ENCODE results near the gene MYOG. TPM values are rescaled to one million over a fixed set of nuclear protein-coding genes. Genes with fewer than 3 reads are reported as not detected.

Gene MYOG
- polyA plus RNA-seq, 1 donor from 2014 or later: not detected

- Mint-ChIP-seq H3K27me3 (peaks cover 19% of the 10 kb centered on the region), H3K36me3 (no peaks in the 10 kb centered on the region), H3K9me3 (peaks cover 4 to 6% (median 4%) of the 10 kb centered on the region in 3 donors), H3K4me3 (no peak overlapping the region), H3K27ac (no peak overlapping the region), H3K4me1 (no peaks in the 10 kb centered on the region)
These were observed 16.2 kb upstream of the MYOG start for GRCh38 chr1:203101813-203102634.

DNA sequence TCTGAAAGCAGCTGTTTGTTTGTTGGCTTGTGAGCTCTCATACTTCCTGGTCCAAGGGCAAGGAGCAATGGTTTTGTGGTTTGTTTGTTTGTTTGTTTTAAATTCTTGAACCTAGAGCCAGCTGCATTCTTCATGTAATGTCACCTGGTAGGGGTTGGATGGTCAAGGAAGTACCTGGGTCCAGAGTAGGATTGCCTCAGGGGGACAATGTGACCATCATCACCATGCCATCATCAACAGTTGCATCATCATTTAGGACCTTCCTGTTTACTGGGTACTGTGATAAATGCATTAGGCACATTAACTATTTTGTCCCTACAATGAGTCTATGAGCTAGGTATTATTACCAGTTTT, 14.7 kb upstream of the MYOG start:
- peaks cover 17% of the 10 kb centered on the region for H3K27me3 Mint-ChIP-seq
- peaks cover 2% of the 10 kb centered on the region for H3K36me3 Mint-ChIP-seq
- H3K9me3 Mint-ChIP-seq: peaks cover 4 to 14% (median 9%) of the 10 kb centered on the region in 3 donors
- no peak overlapping the region for H3K4me3 Mint-ChIP-seq
- H3K4me1 Mint-ChIP-seq: no peaks in the 10 kb centered on the region
- H3K27ac Mint-ChIP-seq: no peak overlapping the region

DNA sequence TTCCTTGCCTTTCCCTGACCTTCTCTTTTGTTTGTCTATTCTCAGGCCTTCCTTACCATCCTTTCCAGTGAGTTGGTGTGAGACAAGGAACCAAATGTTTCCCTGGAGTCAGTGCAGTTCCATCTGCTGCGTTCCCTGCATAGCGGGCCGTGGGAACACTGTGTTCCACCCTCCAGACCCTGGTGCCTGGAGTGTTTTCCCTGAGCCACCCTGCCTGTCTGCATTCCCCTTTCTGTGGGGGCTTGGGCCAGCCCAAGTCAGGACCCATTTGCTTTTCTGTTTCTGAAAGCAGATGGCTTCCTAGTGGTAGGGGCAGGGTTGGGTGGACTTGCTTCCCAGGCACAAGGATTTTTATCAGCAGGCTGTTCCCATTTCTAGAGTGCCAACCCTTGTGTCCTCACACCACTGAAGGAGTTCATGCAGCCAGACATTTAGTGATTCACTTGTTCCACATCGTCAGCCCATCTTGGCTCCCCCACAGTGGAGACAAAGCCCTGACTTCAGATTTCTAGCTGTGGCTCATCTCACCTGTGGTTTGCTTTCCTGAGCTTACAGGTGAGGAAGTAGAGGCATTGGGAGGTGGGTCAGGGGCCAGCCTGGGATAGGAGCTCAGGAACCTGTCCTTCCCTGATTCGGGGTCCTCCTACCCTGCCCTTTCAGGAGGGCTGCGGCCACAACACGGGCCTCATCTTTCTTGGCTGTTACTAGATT, 14.1 kb upstream of the MYOG start:
- Mint-ChIP-seq H3K36me3 (peaks cover 2% of the 10 kb centered on the region), H3K9me3 (peaks cover 4 to 20% (median 9%) of the 10 kb centered on the region in 3 donors), H3K27me3 (peaks cover 13% of the 10 kb centered on the region), H3K4me1 (no peaks in the 10 kb centered on the region), H3K27ac (no peak overlapping the region), H3K4me3 (no peak overlapping the region)

- Mint-ChIP-seq H3K27me3 (peaks cover 13% of the 10 kb centered on the region), H3K4me1 (no peaks in the 10 kb centered on the region), H3K9me3 (peaks cover 7 to 27% (median 11%) of the 10 kb centered on the region in 3 donors), H3K27ac (no peak overlapping the region), H3K36me3 (peaks cover 2% of the 10 kb centered on the region), H3K4me3 (peak overlapping the region in 1 of 4 donors; percentile 10)
These were observed 13.2 kb upstream of the MYOG start for GRCh38 chr1:203098914-203099520.

DNA sequence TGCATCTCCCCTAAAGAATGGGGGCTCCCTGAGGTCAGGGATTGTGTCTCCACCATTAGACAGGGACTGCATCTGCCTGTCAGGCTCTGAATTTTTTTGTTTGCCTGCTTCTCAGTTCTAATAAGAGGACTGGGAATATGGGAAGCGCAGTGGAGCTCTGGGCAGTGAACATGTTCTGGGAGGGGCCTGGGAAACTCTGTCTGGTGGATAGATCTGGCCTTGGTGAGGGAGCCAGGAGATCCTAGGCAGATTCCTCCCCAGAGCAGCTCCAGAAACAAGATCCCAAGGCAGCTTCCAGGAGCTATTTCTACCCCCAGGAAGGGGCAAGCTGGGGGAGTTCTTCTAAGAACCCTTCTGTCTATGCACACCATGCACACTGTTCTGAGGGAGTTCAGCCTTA, 12.6 kb upstream of the MYOG start:
- H3K4me1 Mint-ChIP-seq: no peaks in the 10 kb centered on the region

GRCh38 chr1:203097001-203097400, 11.2 kb upstream of the MYOG start:
- Mint-ChIP-seq H3K27me3 (peaks cover 17% of the 10 kb centered on the region), H3K9me3 (peaks cover 7 to 27% (median 11%) of the 10 kb centered on the region in 3 donors), H3K4me1 (no peaks in the 10 kb centered on the region), H3K36me3 (peaks cover 2% of the 10 kb centered on the region), H3K27ac (no peak overlapping the region), H3K4me3 (peak overlapping the region in 1 of 4 donors; percentile 20)

More for the DNA sequence above, 12.6 kb upstream of the MYOG start:
- Mint-ChIP-seq H3K36me3 (peaks cover 2% of the 10 kb centered on the region), H3K4me3 (no peak overlapping the region), H3K27ac (no peak overlapping the region), H3K9me3 (peaks cover 7 to 27% (median 11%) of the 10 kb centered on the region in 3 donors), H3K27me3 (peaks cover 13% of the 10 kb centered on the region)

GRCh38 chr1:203096566-203096965, 10.8 kb upstream of the MYOG start:
- H3K4me3 Mint-ChIP-seq: no peak overlapping the region
- H3K9me3 Mint-ChIP-seq: peaks cover 7 to 27% (median 11%) of the 10 kb centered on the region in 3 donors
- H3K36me3 Mint-ChIP-seq: peaks cover 2% of the 10 kb centered on the region
- H3K27ac Mint-ChIP-seq: no peak overlapping the region
- H3K4me1 Mint-ChIP-seq: no peaks in the 10 kb centered on the region
- H3K27me3 Mint-ChIP-seq: peaks cover 12% of the 10 kb centered on the region

DNA sequence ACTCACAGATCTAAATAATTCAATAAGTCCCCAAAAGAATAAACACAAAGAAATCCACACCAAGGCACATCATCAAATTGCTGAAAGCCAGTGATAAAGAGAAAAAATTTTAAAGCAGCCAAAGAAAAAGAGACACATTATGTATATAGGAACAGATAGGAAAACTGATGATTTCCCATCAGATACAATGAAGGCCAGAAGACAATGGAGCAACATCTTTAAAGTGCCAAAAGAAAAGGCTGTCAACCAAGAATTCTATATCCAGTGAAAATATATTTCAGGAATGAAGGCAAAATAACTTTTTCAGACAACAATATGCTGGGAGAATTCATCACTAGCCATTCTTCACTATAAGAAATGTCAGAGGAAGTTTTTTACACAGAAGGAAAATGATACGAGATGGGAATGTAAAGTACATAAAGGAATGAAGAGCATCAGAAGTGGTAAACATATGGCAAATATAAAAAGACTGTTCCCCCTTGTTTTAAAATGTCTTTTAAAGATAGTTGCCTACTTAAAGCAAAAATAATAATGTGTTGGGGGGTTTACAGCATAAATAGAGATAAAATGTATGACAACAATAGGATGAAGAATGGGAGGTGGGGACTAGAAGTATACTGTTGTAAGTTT, 9.4 kb upstream of the MYOG start:
- peaks cover 17% of the 10 kb centered on the region for H3K27me3 Mint-ChIP-seq

DNA sequence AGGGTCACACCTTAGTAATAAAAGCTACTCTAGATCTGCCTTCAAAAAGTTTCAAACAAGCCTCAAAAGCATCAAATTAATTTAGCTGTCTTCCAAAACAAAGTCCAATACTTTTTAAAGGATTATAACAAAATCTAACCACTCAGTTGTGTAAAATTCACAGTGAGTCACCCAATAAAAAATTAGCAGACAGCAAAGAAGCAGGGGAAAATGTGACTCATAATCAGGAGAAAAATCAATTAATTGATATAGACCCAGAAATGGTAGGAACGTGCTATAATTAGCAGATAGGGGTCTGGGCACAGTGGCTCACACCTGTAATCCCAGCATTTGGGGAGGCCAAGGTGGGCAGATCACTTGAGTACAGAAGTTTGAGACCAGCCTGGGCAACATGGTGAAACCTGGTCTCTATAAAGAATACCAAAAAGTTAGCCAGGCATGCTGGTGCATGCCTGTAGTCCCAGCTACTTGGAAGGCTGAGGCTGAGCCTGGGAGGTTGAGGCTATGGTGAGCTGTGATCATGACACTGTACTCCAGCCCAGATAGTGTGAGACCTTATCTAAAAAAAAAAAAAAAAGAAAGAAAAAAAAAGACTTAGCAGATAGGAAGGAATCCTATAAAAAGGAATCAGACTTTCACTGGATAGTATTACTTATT, 8.1 kb upstream of the MYOG start:
- Mint-ChIP-seq H3K27me3 (peaks cover 14% of the 10 kb centered on the region), H3K4me3 (no peak overlapping the region), H3K9me3 (peaks cover 7 to 27% (median 11%) of the 10 kb centered on the region in 3 donors), H3K4me1 (no peaks in the 10 kb centered on the region), H3K36me3 (peaks cover 2% of the 10 kb centered on the region), H3K27ac (no peak overlapping the region)

More for the DNA sequence above, 9.4 kb upstream of the MYOG start:
- no peaks in the 10 kb centered on the region for H3K4me1 Mint-ChIP-seq
- H3K9me3 Mint-ChIP-seq: peaks cover 7 to 27% (median 11%) of the 10 kb centered on the region in 3 donors
- H3K4me3 Mint-ChIP-seq: no peak overlapping the region
- H3K36me3 Mint-ChIP-seq: peaks cover 2% of the 10 kb centered on the region
- no peak overlapping the region for H3K27ac Mint-ChIP-seq

DNA sequence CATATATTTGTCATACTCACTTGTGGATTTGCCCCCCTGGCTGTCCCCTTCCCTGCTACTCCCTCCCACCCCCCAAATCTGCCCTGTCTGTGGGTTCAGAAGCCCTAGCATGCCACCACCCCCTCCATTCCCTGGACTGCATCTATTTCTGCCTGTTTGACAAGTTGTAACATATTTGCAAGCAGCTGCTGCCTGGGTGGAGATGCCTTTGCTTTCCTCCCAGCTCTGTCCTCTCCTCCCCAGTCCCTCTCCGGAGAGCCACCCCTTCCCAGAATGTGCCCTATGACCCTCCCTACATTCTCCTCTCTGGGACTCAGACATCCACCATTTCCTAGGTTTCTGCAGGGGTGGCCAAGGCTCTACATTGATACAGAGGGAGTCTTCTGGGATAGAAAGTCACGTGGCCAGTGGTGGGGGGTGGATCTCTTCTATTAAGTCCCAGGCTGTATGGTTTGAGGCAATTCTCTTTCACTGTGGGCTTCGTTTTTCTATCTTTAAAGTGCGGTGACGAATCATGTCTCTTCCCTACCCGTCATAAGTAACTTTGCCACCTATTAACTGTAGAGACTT, 6.0 kb upstream of the MYOG start:
- no peak overlapping the region for H3K27ac Mint-ChIP-seq

GRCh38 chr1:203091199-203091477, 5.3 kb upstream of the MYOG start:
- Mint-ChIP-seq H3K27ac (no peak overlapping the region), H3K36me3 (peaks cover 2% of the 10 kb centered on the region), H3K9me3 (peaks cover 7 to 19% (median 8%) of the 10 kb centered on the region in 3 donors), H3K4me1 (no peaks in the 10 kb centered on the region), H3K4me3 (no peak overlapping the region), H3K27me3 (peaks cover 12% of the 10 kb centered on the region)

More for the DNA sequence above, 6.0 kb upstream of the MYOG start:
- Mint-ChIP-seq H3K4me1 (no peaks in the 10 kb centered on the region), H3K36me3 (peaks cover 2% of the 10 kb centered on the region), H3K27me3 (peaks cover 12% of the 10 kb centered on the region), H3K4me3 (no peak overlapping the region), H3K9me3 (peaks cover 7 to 21% (median 9%) of the 10 kb centered on the region in 3 donors)

DNA sequence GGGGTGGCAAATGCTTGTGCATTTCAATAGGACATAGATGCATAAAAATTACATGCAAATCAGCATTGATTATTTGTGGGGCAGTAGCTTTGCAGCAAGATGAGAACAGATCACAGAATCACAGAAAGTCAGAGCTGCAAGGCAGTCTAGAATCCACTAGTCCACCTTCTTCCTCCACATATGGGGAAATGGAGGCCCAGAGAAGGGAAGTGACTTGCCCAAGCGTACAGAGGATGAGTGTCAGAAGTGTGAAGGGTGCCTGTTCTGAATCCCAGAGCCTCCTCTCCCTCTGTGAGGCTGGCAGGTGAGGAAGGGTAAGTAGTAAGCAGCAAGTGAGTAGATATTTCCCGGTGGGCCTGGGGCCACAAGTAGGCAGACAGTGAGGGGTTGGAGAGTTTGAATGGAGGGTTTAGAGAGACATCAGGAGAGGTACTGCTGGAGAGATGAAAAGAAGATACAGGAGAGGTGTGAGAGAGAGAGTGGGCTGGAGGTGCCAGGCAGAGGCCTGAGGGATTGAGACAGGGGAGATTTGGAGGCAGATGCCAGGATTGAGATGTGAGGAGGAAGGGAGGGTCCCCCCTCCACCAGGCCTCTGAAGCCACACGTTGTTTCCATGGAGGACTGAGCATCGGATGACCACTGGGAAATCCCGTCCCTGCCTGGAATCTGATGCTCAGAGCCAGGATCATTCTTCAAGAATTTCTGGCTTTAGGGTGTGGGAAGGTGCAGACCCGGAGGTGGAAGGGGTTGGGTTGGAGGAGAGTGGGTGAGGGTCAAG, 4.8 kb upstream of the MYOG start:
- peaks cover 12% of the 10 kb centered on the region for H3K27me3 Mint-ChIP-seq
- peaks cover 1% of the 10 kb centered on the region for H3K36me3 Mint-ChIP-seq
- H3K9me3 Mint-ChIP-seq: peaks cover 3 to 14% (median 7%) of the 10 kb centered on the region in 3 donors
- H3K4me3 Mint-ChIP-seq: no peak overlapping the region
- no peaks in the 10 kb centered on the region for H3K4me1 Mint-ChIP-seq
- no peak overlapping the region for H3K27ac Mint-ChIP-seq

DNA sequence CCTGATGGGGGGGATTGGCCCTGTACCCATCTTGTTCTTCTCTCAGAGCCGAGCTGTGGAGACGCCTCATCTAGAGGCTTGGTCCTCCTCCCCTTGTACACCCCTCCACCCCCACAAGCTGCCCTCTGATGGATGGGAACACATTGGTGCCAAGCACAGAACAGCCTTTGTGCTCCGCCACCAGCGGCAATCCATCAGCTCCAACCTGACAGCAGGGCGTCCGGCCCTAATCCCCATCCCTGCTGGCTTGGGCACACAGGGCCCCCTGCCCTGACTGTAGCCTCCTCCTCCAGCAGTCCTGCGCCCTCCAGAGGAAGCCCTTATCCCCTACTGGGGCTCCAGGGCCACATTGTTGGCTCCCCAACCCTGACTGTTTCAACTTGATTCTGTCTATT, 3.8 kb upstream of the MYOG start:
- H3K27ac Mint-ChIP-seq: no peak overlapping the region
- no peaks in the 10 kb centered on the region for H3K36me3 Mint-ChIP-seq
- H3K27me3 Mint-ChIP-seq: peaks cover 12% of the 10 kb centered on the region
- H3K4me1 Mint-ChIP-seq: no peaks in the 10 kb centered on the region
- peaks cover 1 to 4% (median 2%) of the 10 kb centered on the region in 3 donors for H3K9me3 Mint-ChIP-seq
- no peak overlapping the region for H3K4me3 Mint-ChIP-seq

Measured in IgD-negative memory B cell (primary cell).